Sigmoid colon (tissue), 4 donors: ENCODE data around the gene COL8A1.

ENCODE experiments used
- CTCF ChIP-seq, 4 experiments: fragments of 450-650 bp in 3 of 4; fragments of 200-600 bp in 1 of 4; IDR thresholded peaks; one replicate each; pipeline ENCODE4 v1.5.1; 2016 to 2019; ENCODE audit warnings: antibody characterized with exemption in 4 of 4, mild to moderate bottlenecking in 3 of 4, moderate library complexity in 2 of 4
- EP300 ChIP-seq, 4 donors: sonication (generic); formaldehyde crosslinking; IDR thresholded peaks; one replicate each; pipeline ENCODE4 v1.6.1; 2017; ENCODE audit warnings: antibody characterized with exemption in 4 of 4
- POLR2A ChIP-seq, 2 donors: fragments of 450-650 bp; IDR thresholded peaks; one replicate each; pipeline ENCODE4 v1.6.1; 2016; ENCODE audit warnings: antibody characterized with exemption in 2 of 2, mild to moderate bottlenecking in 2 of 2, moderate library complexity in 2 of 2
- POLR2AphosphoS5 ChIP-seq, 4 donors: sonication (generic); formaldehyde crosslinking; IDR thresholded peaks; one replicate each; pipeline ENCODE4 v1.6.1; 2017; ENCODE audit warnings: antibody characterized with exemption in 4 of 4

GRCh38 chr3:99794485-99794884 is 156.1 kb downstream of the COL8A1 start:
- no peak for TF ChIP-seq CTCF (IDR thresholded peaks at IDR 0.05)
- no peak for TF ChIP-seq POLR2A (IDR thresholded peaks at IDR 0.05)
- TF ChIP-seq EP300 (IDR thresholded peaks at IDR 0.05), result no peak
- no peak for TF ChIP-seq POLR2AphosphoS5 (IDR thresholded peaks at IDR 0.05)
